OCI-LY3 (cell line): Measurements from ENCODE around the gene SLC25A39.

Experiments
- H2AFZ ChIP-seq: fragments of 200-600, 300-600 bp; shearing (Covaris generic); 2 replicates; pipeline ENCODE4 v1.6.0; 2014; ENCODE audit warnings: antibody characterized with exemption, low read depth, low read length
- H3K27ac ChIP-seq: fragments of 200-600, 300-600 bp; sonication (generic); 2 replicates; pipeline ENCODE4 v1.5.1; 2014; ENCODE audit warnings: mild to moderate bottlenecking, low read length, moderate library complexity, mixed read lengths
- H3K27me3 ChIP-seq: fragments of 200-600, 300-600 bp; sonication (generic); 2 replicates; pipeline ENCODE4 v1.6.1; 2014; ENCODE audit warnings: low read depth, low read length, mixed read lengths
- H3K36me3 ChIP-seq: fragments of 200-600, 300-600 bp; sonication (generic); replicated peaks from 2 replicates; pipeline ENCODE3; 2014; ENCODE audit warnings: low read depth, low read length, mixed read lengths
- H3K4me1 ChIP-seq: fragments of 300-600, 200-600 bp; sonication (generic); 2 replicates; pipeline ENCODE4 v1.6.1; 2014; ENCODE audit warnings: low read length, mixed read lengths
- H3K4me2 ChIP-seq: fragments of 200-600, 300-600 bp; sonication (generic); 2 replicates; pipeline ENCODE4 v1.6.1; 2014; ENCODE audit warnings: low read length, mixed read lengths
- H3K4me3 ChIP-seq: fragments of 300-600, 200-600 bp; sonication (generic); 2 replicates; pipeline ENCODE4 v1.5.1; 2014; ENCODE audit warnings: antibody characterized with exemption, mild to moderate bottlenecking, low read length, moderate library complexity
- H3K79me2 ChIP-seq: fragments of 300-600, 200-600 bp; shearing (Covaris generic); 2 replicates; pipeline ENCODE4 v1.6.1; 2014; ENCODE audit warnings: mild to moderate bottlenecking, low read length, mixed read lengths
- H3K9ac ChIP-seq: fragments of 300-600, 200-600 bp; shearing (Covaris generic); 2 replicates; pipeline ENCODE4 v1.6.0; 2014; ENCODE audit warnings: mild to moderate bottlenecking, low read length, moderate library complexity
- H3K9me3 ChIP-seq: fragments of 200-600, 300-600 bp; shearing (Covaris generic); 2 replicates; pipeline ENCODE4 v1.6.1; 2014; ENCODE audit warnings: low read length, mixed read lengths; ENCODE audit not compliant: insufficient read depth
- H4K20me1 ChIP-seq: fragments of 200-600, 300-600 bp; sonication (generic); 2 replicates; pipeline ENCODE4 v1.6.1; 2016; ENCODE audit warnings: low read length, mixed read lengths; ENCODE audit not compliant: insufficient read depth
- EZH2phosphoT487 ChIP-seq: fragments of 200-600 bp; shearing (Covaris generic); IDR thresholded peaks from 2 replicates; pipeline ENCODE4 v1.6.1; 2018; ENCODE audit warnings: antibody characterized with exemption, mixed run types, low read depth
- TF ChIP-seq, protein P1 (sequence below): fragments of 200-600, 300-600 bp; sonication (generic); IDR thresholded peaks from 2 replicates; pipeline ENCODE4 v1.5.1; 2014; ENCODE audit warnings: antibody characterized with exemption, low read length, low read depth

Gene SLC25A39

DNA sequence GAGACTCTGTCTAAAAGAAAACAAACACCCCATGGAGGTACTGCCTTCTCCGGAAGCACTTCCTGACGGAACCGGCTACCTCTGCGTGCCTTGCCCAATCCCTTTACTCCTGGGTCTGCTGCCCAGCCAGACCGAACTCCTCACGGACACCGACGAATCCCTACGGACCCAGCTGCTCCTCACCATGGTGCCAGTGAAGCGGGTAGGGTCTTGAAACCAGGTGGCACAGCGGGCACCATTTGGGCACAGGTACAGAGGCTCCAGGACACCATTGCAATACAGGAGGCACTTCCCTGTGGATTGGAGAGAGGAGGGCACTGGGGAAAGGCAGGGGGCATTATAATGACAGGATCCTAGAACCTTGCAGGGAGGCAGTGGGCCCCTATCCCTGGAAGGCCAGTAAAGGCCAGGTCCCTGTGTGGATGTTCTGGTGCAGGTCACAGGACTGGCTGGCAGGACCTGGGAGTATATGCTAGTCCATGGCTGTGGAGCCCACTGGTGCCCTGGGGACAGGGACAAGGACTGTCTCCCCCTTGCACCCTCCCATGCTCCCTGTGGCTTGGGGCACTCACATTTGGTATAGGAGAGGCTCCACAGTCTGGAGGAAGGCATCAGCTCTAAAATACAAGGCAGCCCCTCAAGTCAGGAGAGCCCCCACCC is 2.3 kb downstream of the SLC25A39 start:
- Histone ChIP-seq H2AFZ (no peak overlapping the region), H3K27ac (no peak overlapping the region), H4K20me1 (no peaks in the 10 kb centered on the region), H3K36me3 (peaks cover 19% of the 10 kb centered on the region), H3K4me3 (no peak overlapping the region), H3K27me3 (no peaks in the 10 kb centered on the region), H3K4me2 (no peak overlapping the region), H3K79me2 (peaks cover 33% of the 10 kb centered on the region), H3K9me3 (no peaks in the 10 kb centered on the region), H3K9ac (no peak overlapping the region), H3K4me1 (peaks cover 9% of the 10 kb centered on the region)
- TF ChIP-seq, protein P1, sequence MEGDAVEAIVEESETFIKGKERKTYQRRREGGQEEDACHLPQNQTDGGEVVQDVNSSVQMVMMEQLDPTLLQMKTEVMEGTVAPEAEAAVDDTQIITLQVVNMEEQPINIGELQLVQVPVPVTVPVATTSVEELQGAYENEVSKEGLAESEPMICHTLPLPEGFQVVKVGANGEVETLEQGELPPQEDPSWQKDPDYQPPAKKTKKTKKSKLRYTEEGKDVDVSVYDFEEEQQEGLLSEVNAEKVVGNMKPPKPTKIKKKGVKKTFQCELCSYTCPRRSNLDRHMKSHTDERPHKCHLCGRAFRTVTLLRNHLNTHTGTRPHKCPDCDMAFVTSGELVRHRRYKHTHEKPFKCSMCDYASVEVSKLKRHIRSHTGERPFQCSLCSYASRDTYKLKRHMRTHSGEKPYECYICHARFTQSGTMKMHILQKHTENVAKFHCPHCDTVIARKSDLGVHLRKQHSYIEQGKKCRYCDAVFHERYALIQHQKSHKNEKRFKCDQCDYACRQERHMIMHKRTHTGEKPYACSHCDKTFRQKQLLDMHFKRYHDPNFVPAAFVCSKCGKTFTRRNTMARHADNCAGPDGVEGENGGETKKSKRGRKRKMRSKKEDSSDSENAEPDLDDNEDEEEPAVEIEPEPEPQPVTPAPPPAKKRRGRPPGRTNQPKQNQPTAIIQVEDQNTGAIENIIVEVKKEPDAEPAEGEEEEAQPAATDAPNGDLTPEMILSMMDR = no peak
- no peak for TF ChIP-seq EZH2phosphoT487

DNA sequence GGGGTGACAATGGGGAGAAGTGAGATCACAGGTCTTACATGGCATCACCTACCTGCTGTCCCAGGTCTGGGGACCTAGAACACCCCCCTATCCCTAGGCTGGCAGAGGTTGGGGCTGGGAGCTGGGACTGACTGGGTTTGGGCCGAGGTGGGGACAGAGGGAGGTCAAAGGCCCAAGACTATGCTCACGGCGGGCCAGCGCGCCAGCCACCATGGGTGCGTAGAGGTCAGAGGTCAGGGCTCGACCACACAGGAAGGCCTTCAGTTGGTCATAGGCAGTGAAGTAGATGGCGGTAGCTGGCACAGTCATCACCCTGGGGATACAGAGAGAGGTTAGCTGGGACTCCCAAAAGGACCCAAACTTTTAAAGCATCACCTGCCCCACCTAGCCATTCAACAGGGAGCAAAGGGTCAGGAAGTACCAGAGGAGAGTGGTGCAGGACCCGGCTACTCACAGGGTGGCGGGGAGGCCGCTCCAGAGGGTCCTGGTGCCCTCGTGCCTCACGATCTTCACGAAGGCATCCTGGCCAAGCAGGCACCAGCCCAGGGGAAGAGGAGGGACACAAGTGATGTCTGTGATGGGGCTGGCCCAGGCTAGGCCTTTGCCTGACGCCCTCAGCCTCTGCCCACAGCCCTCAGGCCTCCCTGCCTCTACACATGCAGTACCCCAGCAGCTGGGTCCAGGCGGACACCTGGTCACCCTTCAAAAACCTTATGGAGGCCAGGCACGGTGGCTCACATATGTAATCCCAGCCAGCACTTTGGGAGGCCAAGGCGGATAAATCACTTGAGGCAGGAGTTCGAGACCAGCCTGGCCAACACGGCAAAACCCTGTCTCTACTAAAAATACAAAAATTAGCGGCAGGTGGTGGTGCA is 3.1 kb downstream of the SLC25A39 start:
- no peaks in the 10 kb centered on the region for H3K27me3 ChIP-seq
- no peak overlapping the region for H3K9ac ChIP-seq

DNA sequence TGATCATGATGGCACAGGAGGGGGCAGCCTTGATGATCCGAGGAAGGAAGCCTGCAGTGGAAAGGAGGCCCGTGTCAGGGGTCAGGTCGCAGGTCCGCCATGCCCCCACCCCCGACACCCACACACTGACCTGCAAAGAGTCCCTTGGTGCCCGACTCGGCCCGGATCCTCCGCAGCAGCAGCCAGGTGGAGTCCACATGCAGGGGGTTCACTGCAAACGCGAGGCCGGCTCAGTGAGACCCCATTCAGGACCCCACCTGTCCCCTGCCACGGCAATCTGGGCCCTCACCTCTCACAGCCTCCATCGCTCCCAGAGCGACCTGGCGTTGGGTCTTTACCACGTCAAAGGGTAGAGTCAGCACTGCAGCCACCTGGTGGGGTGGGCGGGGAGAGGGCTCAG is 4.6 kb downstream of the SLC25A39 start:
- no peak overlapping the region for H3K4me2 ChIP-seq
- TF ChIP-seq EZH2phosphoT487 = no peak
- TF ChIP-seq, protein P1 = no peak
- H3K27ac ChIP-seq = no peak overlapping the region
- peaks cover 6% of the 10 kb centered on the region for H3K4me1 ChIP-seq
- no peak overlapping the region for H2AFZ ChIP-seq
- no peaks in the 10 kb centered on the region for H3K9me3 ChIP-seq
- H3K4me3 ChIP-seq = no peak overlapping the region
- H3K27me3 ChIP-seq = no peaks in the 10 kb centered on the region
- peaks cover 25% of the 10 kb centered on the region for H3K79me2 ChIP-seq
- H3K36me3 ChIP-seq = peaks cover 19% of the 10 kb centered on the region
- no peaks in the 10 kb centered on the region for H4K20me1 ChIP-seq
- H3K9ac ChIP-seq = no peak overlapping the region

More for the DNA sequence above, 3.1 kb downstream of the SLC25A39 start:
- no peak overlapping the region for H3K27ac ChIP-seq
- TF ChIP-seq, protein P1 = no peak
- TF ChIP-seq EZH2phosphoT487 = no peak
- no peak overlapping the region for H3K4me2 ChIP-seq
- H3K9me3 ChIP-seq = no peaks in the 10 kb centered on the region
- no peaks in the 10 kb centered on the region for H4K20me1 ChIP-seq
- H3K4me1 ChIP-seq = peaks cover 6% of the 10 kb centered on the region
- peaks cover 19% of the 10 kb centered on the region for H3K36me3 ChIP-seq
- H3K79me2 ChIP-seq = peaks cover 33% of the 10 kb centered on the region
- no peak overlapping the region for H3K4me3 ChIP-seq
- H2AFZ ChIP-seq = no peak overlapping the region

DNA sequence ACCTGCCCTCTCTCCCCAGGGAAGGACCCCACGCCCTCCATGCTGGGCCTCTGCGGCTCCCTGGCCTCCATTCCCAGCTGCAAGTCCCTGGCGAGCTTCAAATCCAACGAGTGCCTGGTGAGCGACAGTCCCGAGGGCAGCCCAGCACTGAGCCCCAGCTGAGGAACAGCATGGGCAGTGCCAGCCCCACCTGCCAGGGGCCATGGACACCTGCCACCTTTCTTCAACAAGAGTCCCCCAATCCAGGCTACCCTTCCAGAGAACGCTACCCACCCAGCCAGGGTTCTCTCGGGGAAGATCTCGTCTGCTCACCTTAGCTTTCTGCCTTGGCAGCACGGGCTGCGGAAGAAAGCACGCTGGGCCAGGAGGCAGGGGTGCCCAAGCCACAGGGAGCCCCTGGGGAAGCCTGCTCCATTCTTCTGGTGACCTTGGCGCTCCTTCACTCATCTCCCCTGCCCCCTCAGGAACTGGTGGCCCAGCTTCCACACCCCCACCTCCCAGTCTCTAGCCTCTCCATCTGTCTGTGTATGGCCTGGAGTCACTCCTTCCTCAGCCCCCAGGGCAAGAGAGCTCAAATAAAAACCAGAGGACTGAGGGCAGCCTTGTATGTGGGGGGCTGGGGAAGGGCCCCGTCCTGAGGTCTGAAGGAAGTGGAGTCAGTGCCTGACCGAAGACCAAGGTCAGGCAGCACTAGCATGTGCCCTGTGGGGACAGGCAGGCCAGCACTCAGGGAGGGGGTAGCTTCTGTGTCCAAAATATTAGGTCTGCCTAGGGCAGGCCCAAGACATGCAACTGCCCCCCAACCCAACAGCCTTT is 6.3 kb downstream of the SLC25A39 start:
- Histone ChIP-seq H3K27me3 (no peaks in the 10 kb centered on the region), H3K4me2 (no peak overlapping the region), H3K9ac (no peak overlapping the region), H4K20me1 (no peaks in the 10 kb centered on the region), H3K9me3 (no peaks in the 10 kb centered on the region), H3K36me3 (peaks cover 19% of the 10 kb centered on the region), H2AFZ (no peak overlapping the region), H3K4me3 (no peak overlapping the region), H3K79me2 (peaks cover 9% of the 10 kb centered on the region), H3K4me1 (no peaks in the 10 kb centered on the region), H3K27ac (no peak overlapping the region)
- TF ChIP-seq, protein P1 = no peak
- no peak for TF ChIP-seq EZH2phosphoT487
